GM10847 (cell line): ENCODE measurements around the gene SLC40A1.

Experiments used
- POLR2A ChIP-seq: IDR thresholded peaks from 2 replicates; pipeline ENCODE4 v1.6.1; 2011; ENCODE audit not compliant: insufficient read length; ENCODE audit errors: extremely low read depth

Gene SLC40A1

DNA sequence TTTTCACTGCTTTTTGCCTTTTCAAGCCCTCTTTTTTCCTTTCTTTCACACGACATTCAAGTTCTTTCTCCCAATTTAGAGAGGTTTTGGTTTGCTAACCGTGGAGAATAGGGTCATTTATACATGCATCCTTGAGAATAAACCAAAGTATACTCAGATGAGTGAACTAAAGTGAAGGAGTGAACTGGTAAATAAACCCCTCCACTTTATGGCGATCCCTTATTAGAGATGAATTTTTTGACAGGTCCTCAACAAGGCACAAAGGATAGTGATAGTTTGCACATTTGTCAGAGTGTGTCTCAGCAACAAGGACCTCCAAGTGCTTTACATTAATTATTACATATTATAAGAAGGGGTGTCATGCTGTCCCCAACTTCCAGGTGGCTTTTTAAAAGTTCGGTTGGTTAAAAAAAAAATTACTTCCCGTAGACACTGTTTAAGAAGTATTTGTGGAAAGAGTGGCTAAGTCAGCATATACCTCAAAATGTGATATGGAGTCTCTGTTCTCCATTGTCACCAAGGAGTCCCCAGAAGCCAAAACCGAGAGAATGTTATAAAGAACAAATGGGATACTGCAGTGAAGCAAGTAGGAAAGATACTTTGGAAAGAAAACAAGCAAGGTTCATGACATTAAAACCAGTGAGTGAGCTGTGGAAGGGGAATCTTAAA lies 1.7 kb upstream of the SLC40A1 start:
- TF ChIP-seq POLR2A: no peak

- no peak for TF ChIP-seq POLR2A
Measured at GRCh38 chr2:189581354-189582139, 961 bp upstream of the SLC40A1 start.

DNA sequence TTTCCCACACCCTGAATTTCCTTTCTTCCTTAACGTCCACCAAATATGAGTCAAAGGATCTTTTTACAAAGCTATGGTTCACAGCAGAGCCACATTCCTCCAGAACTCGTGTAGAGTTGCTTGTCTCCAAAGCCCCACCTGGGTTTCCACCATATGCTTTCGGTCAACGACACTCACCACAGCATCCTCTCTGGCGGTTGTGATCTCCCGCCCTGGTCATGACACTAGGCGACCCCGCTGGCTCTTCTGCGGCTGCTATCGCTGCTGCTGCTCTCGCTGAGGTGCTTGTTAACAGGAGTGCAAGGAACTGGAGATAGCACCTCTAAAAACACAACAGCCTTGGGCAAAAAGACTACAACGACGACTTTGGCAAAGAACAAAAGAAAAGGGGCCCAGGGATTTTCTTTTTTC lies 340 bp downstream of the SLC40A1 start:
- no peak for TF ChIP-seq POLR2A

DNA sequence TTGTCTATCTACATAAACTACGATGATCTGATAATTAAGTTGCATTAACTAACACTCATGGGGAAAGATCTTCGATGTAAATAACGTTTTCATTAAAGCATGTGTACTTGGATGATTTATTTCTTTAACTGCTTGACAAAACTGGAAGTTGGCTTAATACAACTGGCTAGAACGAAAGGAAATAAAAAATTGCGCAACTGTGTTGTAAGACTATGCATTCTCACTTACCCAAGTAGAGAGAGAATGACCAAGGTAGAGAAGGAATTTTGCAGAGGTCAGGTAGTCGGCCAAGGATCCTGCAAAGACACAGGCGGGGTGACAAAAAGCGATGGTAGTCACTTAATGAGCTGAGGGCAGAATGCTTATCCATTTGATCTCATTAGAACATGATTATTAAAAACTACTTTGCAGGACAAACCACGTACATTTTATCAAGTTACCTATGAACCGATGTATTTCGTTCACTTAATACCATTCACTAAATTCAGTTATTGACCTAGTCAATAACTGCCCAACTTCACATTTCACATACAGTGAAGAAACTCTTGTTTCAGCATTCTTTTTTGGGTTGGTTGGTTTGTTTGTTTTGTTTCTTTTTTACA lies 900 bp downstream of the SLC40A1 start:
- TF ChIP-seq POLR2A: no peak

GRCh38 chr2:189578272-189578950 lies 2.2 kb downstream of the SLC40A1 start:
- TF ChIP-seq POLR2A: no peak

- no peak for TF ChIP-seq POLR2A
Measured at GRCh38 chr2:189577121-189577520, 3.5 kb downstream of the SLC40A1 start.

DNA sequence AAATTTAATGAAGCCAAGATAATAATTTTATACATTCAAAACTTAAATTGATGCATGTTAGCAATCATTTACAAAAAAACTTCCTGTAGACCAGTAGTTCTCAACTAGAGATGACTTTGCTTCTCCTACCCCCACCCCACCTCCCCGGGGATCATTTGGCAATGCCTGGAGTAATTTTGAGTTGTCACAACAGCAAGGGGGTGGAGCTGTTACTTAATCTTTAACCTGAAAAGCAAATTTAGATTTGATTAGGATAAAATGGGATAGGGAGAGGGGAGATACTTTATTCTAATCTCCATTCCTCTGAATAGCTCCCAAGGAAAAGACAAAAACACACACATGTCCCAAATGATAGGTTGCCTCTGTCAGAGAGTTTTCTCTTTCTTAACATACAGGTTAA lies 4.2 kb downstream of the SLC40A1 start:
- TF ChIP-seq POLR2A: no peak

- no peak for TF ChIP-seq POLR2A
Measured at GRCh38 chr2:189574793-189575475, 5.7 kb downstream of the SLC40A1 start.

GRCh38 chr2:189570570-189571031 lies 10.0 kb downstream of the SLC40A1 start:
- no peak for TF ChIP-seq POLR2A

- no peak for TF ChIP-seq POLR2A
Measured at GRCh38 chr2:189569295-189569910, 11.2 kb downstream of the SLC40A1 start.

GRCh38 chr2:189566046-189566445 lies 14.5 kb downstream of the SLC40A1 start:
- TF ChIP-seq POLR2A: no peak

- no peak for TF ChIP-seq POLR2A
Measured at GRCh38 chr2:189561371-189562038, 19.1 kb downstream of the SLC40A1 start.

DNA sequence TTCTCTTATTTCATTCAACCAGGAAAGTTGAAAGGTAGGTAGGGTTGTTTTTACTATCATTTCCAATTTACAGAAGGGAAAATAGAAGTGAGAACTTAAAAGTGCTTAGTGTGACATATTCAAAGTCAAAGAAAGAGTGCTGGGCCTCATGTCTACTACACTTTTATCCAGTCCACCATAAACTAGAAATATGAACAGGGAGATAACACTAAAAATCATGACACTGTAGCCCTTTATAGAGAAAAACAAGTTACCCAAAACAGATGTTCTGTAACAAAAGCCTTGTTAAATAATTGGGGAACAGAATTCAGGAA lies 20.4 kb downstream of the SLC40A1 start:
- no peak for TF ChIP-seq POLR2A

DNA sequence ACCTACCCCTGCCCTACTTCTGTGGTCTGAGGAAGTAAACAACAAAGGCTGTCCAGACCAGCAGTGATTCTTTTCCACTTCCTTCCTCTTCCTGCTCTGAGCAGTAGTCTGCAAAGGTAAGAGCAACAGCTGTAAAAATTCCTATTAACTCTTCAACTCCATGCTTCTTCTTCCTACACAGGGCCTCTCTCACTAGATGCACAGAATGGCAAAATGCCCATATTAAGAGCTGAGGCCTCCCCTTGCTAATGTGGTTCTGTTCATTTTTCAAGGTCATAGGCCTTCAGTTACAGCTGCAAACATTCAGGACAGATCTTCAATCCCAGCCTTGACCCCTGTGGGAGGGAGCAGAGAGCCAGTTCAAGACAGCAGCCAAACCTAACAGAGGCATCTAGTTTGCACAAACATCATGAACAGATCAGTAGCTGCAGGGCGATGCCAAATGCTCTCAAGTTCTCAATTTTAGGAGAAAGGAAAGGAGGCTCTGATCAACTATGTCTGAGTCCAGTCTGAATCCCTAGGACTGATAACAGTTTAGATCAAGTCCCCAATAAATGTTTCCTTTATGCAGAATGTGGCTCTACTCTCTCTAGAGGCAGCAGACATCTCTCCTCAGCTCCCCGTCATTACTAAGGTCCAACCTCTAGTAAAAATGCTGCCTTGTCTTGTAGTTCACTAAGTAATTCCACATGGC lies 20.9 kb downstream of the SLC40A1 start:
- no peak for TF ChIP-seq POLR2A
